Activated T-cell treated with anti-CD3 and anti-CD28 coated beads, Interleukin-2, amount 50 U/mL, for 48 hours (primary cell): Measurements from ENCODE around the gene FOXO3.
"Not testable (repeated sequence)": the region's sequence is repeated elsewhere in the genome, so short reads cannot be mapped to it uniquely, and the experiment has no call there.

ENCODE experiments used
- DNase-seq, 2 experiments: peaks; one replicate each; pipeline ENCODE4 v3.0.0-alpha.2; 2020

Gene FOXO3

DNA sequence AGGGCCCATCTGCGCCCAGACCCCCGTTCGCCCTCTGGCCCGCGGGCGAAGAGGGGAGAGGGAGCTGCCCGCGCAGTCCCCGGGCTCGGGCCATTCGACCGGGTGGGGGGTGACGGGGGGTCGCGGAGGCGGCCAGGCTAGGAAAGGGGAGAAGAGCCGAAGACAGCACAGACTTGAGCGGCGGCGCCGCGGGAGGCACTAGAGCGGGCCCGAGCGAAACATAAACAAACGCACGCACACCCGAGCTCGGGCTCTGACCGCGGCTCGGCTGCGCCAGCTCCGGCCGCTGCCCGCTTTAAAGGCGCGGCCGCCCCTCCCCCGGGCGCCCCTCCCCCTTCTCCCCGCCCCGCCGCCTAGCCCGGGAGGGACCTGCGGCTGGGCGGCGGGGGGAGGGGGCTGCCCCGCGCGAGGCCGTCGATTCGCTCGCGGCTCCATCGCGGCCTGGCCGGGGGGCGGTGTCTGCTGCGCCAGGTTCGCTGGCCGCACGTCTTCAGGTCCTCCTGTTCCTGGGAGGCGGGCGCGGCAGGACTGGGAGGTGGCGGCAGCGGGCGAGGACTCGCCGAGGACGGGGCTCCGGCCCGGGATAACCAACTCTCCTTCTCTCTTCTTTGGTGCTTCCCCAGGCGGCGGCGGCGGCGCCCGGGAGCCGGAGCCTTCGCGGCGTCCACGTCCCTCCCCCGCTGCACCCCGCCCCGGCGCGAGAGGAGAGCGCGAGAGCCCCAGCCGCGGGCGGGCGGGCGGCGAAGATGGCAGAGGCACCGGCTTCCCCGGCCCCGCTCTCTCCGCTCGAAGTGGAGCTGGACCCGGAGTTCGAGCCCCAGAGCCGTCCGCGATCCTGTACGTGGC is at the start of gene FOXO3:
Gene FOXO3 (plus strand): TSS at position 455 of the 846 bp plus-strand sequence. CDS start 292 bp downstream, at position 747.
- DNase-seq = peak; percentile 69 to 79

DNA sequence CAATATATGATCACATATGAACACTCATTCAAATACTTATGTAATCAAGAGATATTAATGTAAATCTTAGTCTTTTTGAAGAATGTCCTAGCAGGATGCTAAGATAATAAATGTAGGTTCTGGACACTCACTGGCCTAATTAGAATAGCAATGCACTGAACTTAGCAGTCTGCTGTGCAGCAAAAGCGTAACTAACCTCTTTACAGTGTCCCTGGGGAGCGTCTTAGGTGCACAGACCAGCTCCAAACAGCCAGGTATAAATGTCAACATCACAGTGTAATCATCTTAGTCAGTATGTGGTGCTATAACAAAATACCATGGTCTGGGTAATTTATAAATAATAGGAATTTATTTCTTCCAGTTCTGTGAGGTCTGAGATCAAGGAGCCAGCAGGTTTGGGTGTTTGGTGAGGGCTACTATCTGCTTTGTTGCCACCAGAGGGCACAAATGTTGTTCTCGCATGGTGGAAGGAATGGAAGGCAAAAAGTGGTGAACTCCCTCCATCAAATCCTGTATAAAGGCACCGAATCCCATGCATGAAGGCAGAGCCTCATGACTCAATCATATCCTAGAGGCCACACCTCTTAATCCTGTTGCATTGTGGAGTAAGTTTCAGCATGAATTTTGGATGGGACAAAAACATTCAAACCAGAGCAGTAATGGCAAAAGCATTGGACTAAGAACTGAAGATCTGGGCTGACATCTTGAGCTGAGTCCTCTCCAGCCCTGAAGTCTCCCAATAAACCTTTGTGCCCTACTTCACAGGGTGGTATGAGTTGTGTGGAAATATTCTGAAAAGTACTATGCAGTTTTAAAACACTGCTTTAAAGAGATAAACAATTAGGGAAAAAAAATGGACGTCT is 41.8 kb upstream of the FOXO3 start:
- peak in 1 of 2 experiments; percentile 25 for DNase-seq

DNA sequence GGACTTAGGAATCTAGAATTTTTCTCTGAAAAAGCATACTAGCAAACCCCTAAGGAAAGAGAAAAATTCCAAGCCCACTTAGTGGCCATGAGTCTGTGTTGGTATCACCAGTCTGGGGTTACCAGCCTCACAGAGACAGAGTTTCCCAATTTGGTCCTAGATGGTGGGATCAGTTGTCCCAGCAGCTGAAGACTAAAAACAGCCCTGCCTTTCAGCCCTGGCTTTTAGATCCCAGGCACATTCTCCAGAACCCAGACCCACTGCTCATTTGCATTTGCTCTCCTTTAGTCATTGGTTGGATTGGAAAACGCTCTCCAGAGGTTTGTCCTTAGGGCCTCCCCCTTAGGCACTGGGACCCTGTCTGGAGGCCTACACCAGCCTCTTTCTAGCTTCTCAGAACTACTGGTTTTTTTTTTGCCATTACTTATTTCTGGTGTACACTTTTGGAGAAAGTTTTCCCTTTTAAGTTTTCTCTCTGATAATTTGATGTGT is 39.1 kb upstream of the FOXO3 start:
- DNase-seq = no peak

DNA sequence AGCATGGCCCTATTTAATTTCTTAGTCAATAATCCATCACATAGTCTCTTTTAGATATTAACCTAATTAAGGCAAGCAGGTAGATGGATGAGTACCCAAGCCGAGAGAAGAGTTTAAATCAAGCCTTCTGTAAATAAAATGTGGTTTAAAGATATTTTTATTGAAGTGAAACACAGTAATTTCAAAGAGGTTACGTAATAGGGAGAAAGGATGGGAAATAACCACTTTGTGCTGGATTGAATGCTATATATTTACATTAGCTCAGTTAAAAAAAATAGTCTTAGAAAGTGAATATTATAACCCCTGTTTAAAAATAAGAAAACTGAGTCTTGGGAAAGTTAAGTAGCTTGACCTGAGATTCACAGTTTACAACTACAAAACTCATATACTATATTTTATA is 37.0 kb upstream of the FOXO3 start:
- DNase-seq = no peak

DNA sequence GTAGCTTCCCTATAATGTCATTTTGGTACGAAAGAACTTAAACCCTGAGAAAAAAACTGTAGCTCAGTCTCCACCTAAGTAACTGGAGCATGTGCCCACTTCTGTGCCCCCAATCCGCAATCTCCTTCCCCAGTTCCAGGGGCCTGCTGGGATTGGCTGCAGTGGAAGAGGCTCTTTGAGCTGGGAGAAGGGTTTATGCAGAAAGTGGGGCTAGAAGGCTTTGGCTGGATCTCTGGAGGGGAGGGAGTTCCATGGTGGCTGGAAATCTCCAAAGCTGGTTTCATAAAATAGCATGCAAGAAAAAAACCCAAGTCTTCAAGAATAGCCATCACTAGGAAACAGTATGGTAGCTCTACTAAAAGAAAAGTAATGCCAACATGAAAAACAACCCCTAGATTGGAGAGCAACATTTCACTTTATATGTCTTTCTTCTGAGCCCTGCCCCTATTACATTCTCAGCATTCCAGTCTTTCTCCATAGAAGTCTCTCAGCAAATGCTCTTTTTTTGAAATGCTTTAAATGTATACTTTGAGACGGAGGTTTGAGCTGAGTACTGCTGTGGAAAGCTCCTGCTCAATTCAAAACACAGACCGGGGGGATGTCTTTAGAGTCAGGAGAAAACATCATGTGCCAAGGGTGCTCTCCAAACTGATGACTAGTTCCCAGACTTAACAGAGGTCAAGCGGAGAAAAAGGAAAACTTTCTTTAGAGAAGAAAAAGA is 36.0 kb upstream of the FOXO3 start:
- no peak for DNase-seq

DNA sequence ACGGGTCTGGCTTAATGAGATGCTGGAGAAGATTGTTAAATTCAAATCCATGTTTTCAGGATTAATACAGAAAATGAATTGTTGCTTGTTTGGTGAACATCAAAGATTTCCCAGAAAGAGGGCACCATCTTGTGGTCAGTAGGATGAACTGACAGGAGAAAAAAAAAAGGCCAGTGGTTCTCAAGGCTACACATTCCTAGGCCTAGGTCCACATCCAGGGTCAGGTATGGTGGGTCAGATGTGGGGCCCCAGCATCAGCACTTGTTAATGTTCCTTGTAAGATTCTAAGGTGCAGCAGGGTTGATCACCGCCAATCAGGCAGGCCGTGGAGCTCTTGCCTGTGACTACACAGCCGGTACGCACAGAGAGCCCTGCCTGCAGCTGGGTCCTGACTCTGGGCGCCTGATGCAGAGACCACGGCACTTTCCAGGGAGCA is 34.0 kb upstream of the FOXO3 start:
- no peak for DNase-seq

DNA sequence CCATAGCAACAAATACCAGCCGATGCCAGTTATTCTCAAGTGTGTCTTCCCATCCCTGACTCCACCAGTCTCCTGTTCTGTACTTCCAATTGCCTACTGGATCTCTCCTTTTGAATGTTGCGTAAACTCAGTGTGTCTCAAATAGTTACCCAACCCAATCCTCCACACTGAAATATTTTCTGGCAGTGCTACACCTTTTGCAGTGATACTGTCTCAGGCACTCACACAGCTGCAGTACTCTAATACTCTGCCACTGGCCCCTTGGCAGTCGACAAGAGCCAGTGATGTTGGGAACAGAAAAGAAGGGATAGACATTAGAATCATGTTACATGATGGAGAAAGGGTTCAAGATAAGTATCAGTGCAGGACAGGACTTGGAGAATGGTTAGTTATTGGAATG is 31.8 kb upstream of the FOXO3 start:
- no peak for DNase-seq

DNA sequence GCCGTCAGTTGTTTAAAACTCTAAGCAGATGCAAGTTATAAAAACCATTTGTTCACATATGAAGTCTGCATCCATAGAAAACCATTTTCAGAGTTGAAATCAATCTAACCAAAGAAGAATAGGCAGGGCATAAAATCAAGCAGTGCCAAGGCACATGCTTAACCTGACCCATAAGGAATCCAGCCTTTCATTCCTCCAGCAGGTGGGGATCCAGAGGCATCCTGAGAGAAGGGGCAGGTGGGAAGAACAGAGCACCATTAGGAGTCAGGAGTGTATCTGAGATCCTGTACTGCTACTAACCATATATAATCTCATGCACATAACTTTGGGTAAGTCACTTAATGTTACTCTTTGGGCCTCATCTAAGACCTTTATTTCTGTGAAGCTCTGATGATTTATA is 29.4 kb upstream of the FOXO3 start:
- no peak for DNase-seq

DNA sequence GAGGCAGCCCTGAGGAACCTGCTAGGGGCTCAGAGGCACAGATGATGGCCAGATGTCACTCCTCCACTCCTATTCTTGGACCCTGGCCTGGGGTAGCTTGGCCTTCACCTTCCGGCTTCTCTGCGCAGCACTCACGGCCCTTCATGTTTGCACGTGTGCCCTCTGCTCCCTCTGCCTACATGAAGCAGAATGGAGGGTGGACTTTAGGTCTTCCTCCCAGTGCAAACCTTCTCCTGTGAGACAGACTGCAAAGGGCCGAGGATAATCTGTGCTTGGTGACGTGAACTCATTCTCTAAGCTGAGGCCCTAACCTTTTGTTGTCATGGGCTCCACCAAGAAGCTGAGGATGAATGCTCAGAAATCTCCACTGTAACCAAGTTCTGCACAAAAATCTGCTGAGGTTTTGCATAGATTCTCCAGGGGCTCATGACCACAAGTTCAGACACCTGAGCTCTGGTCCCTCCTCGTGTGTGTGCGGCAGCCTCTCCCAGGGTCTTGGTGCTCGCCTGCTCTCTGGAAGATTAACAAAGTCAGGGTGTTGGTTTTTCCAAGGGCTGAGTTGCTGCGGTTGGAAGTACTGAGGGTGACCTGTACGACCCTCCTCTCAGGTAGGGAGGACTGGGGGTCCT is 25.5 kb upstream of the FOXO3 start:
- no peak for DNase-seq

DNA sequence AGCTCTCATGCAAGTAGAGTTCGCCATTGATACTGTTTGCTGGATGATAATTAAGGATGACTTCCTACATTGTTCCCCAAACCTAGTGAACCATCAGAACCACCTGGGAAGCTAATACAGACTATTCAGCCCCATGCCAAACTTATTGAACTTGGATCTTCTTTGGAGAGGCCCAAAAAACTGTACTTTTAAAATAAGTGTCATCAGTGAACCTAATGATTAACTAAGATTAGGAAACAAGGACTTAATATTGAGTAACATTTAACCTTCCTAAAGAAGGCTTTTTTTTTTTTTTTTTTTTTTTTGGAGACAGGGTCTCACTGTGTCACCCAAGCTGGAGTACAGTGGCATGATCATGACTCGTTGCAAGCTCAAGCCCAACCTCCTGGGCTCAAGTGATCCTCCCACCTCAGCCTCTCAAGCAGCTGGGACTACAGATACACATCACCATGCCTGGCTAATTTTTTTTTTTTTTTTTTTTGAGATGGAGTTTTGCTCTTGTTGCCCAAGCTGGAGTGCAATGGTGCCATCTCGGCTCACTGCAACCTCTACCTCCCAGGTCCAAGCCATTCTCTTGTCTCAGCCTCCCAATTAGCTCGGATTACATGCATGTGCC is 24.7 kb upstream of the FOXO3 start:
- DNase-seq = not testable (repeated sequence)

DNA sequence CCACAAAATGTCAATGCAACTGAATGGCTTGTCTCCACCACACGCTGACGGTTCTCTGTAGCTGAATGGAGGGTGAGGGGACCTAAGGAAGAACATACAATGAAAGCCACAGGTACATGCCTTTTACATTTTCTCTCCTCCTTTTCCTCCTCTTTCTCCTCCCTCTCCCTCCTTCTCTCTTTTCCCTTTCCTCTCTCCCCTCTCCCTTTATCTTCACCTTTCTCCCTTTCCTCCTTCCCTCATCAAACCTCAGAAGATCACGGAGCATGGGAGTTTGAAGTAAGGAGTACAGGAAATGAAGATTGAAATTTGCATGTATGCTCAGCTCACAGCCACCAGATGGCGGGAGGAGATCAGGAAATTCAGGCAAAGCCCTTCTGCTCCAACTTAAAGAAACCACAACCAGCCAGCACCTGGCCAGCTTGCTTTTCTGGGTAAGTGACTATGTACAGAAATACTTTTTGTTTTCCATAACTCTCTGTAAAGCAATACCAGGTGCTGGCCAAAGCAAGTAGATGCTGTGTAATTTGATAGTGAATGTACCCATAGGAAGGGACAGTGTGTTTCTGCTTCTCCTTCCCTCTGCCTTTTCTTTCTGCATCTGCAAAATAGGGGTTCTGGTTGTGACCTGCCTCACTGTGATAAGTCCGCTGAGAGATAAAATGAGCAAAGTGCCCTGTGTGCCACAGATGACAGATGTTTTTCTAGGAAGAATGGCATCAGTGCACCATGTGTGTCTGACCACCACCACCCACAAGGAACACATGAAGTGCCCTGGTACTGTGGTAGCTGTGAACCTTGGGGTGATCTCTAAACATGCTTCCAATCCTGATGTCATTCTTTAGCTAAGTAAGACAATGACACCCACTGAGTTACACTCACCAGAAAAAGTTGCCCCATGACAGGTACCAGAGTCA is 18.6 kb upstream of the FOXO3 start:
- DNase-seq = peak; percentile 64 to 75

DNA sequence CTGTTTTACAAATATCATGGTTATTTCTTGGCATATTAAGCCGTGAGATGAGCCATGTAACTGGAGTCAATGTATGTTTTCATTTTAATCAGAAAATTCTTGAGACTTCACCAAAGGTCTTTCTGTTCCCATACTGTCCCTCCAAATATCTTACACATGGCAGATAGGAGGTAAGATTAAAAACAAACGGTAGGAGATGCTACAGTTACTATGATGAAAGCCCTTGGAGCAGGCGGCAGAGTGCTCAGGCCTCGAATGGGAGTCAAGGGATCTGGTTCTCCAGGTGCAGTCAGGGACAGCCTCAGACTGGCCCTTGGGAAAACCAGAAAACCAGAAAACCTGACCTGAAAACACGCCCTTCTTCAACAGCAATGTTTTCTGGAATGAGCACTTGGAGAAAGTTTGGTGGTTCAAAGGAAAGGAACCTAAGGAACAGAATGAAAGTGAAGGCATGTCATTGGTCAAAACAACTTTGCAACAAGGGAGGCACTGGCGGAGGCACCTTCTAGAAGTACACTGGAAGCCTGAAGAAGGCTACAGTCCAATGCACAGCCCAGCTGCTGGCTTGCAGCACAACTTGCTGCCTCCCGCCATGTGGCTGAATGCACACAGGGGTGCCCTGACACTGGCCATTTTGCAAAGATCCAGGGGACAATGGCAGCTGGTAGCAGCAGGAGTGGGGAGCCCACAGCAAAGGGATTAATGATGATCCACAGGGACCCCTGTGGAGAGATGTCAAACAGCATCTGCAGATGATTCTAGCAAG is 17.4 kb upstream of the FOXO3 start:
- no peak for DNase-seq

DNA sequence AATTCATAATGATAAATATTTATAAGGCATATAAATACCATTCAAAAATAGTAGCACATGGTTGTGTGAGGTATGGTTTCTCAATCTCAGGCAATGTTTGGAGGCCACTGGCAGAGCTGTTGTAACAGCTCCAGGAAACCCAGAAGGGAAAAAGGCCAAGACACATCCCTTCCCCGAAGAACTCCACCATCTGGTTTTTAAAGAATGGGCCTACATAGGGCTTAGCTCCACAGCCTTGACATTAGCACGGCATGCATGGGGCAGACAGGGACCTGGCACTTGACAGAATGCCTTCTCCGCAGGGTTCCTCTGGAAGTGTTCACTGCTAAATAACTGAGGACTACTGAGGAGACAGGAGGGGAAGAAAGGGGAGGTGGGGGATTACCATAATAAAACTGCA is 16.1 kb upstream of the FOXO3 start:
- no peak for DNase-seq

DNA sequence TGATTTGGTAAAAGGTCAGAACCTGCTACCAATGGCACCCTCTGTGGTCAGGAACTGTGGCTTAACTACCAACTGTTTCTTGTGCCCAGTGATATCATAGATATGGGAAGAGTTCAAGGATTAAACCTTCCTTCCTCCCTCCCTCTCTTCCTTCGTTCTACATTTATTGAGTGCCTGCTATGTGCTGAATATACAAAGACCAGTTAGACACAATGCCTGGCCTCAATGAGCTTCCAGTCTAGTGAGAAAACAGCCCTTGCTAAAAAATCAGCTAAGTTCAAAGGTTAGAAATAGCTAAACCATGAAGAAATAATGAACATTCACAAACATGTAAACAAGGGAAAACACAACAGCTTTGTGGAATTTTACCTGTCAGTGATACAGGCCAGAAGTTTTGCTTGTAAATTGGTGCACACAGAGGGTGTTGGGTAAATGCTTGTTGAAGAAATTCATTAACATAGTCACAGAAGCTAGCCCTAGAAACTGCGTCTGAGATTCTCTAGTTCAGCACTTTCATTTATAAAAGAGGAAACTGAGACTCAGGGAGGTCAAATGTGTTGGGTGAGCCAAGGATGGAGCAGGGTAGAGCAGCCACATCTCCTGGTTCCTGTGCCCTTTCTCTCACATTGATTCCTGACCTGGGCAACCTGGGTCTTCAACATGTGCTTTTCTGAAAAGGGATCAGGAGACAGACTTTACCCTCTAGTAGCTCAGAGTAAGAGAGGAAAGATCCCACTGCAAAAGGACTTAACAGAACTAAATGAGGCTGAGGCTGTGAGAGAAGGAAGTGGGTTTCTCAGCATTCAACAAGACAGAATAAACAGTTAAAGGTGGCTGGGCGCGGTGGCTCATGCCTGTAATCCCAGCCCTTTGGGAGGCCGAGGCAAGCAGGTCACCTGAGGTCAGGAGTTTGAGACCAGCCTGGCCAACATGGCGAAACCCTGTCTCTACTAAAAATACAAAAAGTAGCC is 14.4 kb upstream of the FOXO3 start:
- no peak for DNase-seq

DNA sequence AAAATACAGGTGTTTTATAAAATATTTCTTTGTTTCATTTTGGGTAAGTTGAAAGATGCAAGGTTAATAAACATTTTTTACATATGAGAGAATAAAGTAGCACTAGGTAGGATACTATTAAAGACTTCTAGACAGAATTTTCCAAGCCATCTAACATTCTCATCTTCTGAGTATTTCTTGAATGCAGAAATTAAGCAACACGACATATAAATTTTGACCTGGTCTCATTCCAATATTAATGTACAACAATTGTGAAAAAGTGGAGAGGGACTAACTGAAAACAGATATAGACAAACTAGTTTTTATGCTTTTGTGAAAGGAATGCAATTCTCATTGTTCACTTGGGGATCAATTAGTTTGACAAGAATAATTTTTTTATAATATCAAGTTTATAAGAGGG is 11.5 kb upstream of the FOXO3 start:
- DNase-seq = no peak

DNA sequence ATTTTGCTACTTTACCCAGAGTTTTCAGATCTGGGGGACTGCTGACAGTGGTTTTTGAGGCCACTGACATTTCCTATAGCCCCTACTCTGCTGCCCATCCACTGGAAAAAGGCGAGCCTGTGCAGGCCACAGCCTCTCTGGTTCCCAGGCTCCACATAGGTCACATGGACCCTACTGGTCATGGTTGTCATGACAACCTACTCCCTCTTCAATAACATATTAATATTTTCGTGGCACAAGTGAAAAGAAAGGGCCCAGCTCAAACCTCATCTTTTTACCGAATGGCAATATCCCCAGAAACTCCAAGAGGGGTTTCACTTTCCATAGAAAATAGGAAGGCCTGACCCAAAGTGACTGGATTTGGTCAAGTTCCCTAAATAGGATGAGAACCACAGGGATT is 11.0 kb upstream of the FOXO3 start:
- DNase-seq = no peak

DNA sequence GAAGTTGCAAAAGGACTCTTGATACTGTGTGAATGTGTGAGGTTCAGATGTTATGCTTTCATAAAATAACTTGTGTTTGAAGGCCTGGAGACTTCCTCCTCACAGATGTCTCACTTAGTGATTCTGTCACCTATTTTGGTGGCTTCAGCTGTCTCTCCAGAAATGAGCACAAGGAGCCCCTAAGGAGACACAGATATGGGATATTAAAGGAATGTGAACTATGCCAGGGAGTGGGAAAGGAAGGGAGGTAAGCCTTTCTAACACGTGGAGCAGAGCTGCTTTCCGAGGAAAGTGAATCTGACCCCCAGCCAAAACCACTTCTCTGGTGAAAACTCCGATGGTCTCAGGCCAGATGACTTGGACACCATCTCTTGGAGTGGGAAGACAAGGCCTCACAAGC is 10.5 kb upstream of the FOXO3 start:
- DNase-seq = no peak

DNA sequence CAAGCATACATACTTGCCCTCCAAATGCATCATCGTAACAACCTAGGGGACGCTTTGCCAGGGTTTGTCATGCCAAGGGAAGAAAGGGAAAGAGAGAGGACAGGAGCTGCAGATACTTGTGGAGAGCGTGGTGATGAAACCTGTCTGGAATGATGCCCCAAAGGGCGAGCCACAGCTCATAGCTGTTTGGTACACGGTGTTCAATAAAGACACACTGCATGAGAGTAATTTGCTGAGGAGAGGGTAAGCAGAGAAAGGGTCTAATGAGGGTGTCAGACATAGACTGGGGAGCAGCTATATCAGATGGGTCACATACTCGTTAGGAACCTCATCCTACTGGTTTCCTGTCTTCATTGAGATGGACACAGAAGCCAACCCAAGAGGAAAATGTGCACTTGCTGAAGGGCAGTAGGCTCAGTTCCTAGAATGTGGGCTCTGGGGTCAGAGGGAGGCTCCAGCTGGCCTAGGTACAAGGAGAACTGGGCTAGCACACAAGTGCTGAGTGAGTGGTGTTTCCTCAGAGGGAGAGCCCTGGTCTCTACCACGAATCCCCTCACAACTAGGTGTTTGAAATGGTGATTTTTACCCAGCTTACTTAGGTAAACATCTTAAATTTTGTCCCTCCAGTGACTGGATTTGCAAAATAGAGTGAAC is 5.2 kb upstream of the FOXO3 start:
- DNase-seq = no peak
